ENCODE data around the gene CD274. TPM values are rescaled to one million over a fixed set of nuclear protein-coding genes. Genes with fewer than 3 reads are reported as not detected.

Gene CD274
- total and polyA plus RNA-seq, 10 of the 15 experiments (the other 5 are each of a cell fraction or from before 2014, with no cell fraction given), result 9.4 to 128 (median 24.6) TPM

GRCh38 chr9:5518171-5518936 lies 68.0 kb downstream of the CD274 start (continued):
- no peak for TF ChIP-seq ZBTB4 (CRISPR knock-in tag; IDR thresholded peaks at IDR 0.05)
- no peak for TF ChIP-seq HDAC2 (IDR thresholded peaks at IDR 0.05)

DNA sequence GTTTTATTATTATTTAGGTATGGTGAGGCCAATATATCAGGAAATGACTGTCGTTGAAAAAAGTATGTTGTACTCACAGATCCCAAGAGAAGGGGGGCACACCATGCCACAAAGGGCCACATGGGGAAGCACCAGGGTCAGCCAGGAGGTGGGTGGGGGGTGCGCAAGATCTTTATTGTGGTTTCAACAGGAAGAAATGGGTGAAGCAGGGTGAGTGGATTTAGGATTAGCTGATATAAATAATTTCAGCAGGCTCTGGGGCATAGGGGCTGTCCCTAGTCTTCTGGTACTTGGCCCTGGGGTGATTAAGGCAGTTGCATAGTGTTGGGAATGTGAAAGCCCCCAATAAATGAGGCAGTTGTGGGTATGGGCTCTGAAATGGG lies 68.6 kb downstream of the CD274 start:
- WGBS (ENCODE audit: insufficient coverage, insufficient replicate concordance, low lambda C conversion rate, missing lambda C conversion rate), result 0% methylated on average over 2 of the region's 2 CpGs
- H3K36me3 ChIP-seq (ENCODE audit: control insufficient read depth in 2 of 2, insufficient read depth in 2 of 2, low read length in 1 of 2), result no peaks in the 10 kb centered on the region
- peak overlapping the region; percentile 24 for H3K9ac ChIP-seq (ENCODE audit: control insufficient read depth, insufficient read depth, low read length)
- H3K4me1 ChIP-seq (ENCODE audit: control insufficient read depth, insufficient read depth, low read length), result peaks cover 45% of the 10 kb centered on the region
- DNase-seq (ENCODE audit: low read depth, low spot score), result no peak
- no TSS peak for BruUV-seq (replicated peaks)
- ChIA-PET SMC1A (ENCODE audit: uncharacterized antibody, unreplicated experiment) (interaction anchor here (1.0 to 11.3 kb wide), 27 partner anchors 8 to 81 kb away, joined by 3 to 311 read pairs (median 10); partner anchors contain the start of genes CD274, PDCD1LG2 and PLGRKT), POLR2A (interaction anchor here (0.6 to 4.6 kb wide), 14 partner anchors 8 to 109 kb away, joined by 3 to 67 read pairs (median 8); partner anchors contain the start of genes CD274, PDCD1LG2 and RIC1), CTCF (interaction anchor here (1.0 to 2.4 kb wide), 10 partner anchors 8 to 80 kb away, joined by 3 to 19 read pairs (median 8); partner anchors contain the start of genes CD274 and PDCD1LG2), RAD21 (ENCODE audit: unreplicated experiment) (interaction anchor here (0.8 to 11.9 kb wide), 25 partner anchors 11 to 726 kb away, joined by 3 to 144 read pairs (median 8); partner anchors contain the start of genes CD274, RCL1 and RIC1)
- H3K9me3 ChIP-seq (replicated peaks; ENCODE audit: control insufficient read depth, insufficient read depth, low read length), result no peaks in the 10 kb centered on the region; the same call in 1 of the 3 replicates
- H3K4me3 ChIP-seq, result peak overlapping the region; percentile 35; the same call in 1 of the 2 replicates
- ATAC-seq, result peak; percentile 4
- H3K79me2 ChIP-seq (ENCODE audit: control insufficient read depth, insufficient read depth, low read length), result peaks cover 46% of the 10 kb centered on the region
- in situ Hi-C loops (cut with MboI), result no loop called here
- FAIRE-seq, result no peak
- peak overlapping the region; percentile 93 for H3K4me2 ChIP-seq (ENCODE audit: control insufficient read depth, insufficient read depth)
- H3K27me3 ChIP-seq (replicated peaks in 1 of 2; ENCODE audit: control insufficient read depth in 2 of 2, insufficient read depth in 2 of 2, low read length in 1 of 2), result no peaks in the 10 kb centered on the region
- no peaks in the 10 kb centered on the region for H4K20me1 ChIP-seq (ENCODE audit: control insufficient read depth, insufficient read depth)
- no peak overlapping the region for H2AFZ ChIP-seq (ENCODE audit: control insufficient read depth, low read depth, low read length)
- peak overlapping the region; percentile 58 for H3K27ac ChIP-seq (ENCODE audit: control insufficient read depth, insufficient read depth)
- intact Hi-C loops (cut with micrococcal nuclease; ENCODE audit: unreplicated experiment), result loop anchor here (2.0 kb wide), 2 partner anchors 40 to 66 kb away; no protein-coding TSS in a partner anchor
- TF ChIP-seq YBX1 (IDR thresholded peaks at IDR 0.05) (no peak), MXI1 (IDR thresholded peaks at IDR 0.05; ENCODE audit: low read depth, low read length) (no peak), FOXM1 (IDR thresholded peaks at IDR 0.05; ENCODE audit: low read depth, low read length) (peak; percentile 55; the same call in 1 of the 2 replicates), PML (IDR thresholded peaks at IDR 0.05; ENCODE audit: low read length) (no peak), NR2F1 (conservative IDR thresholded peaks at IDR 0.05) (peak; percentile 85), SMC3 (IDR thresholded peaks at IDR 0.05; ENCODE audit: borderline replicate concordance, low read length) (no peak), ZNF217 (IDR thresholded peaks at IDR 0.05) (no peak), ZNF687 (IDR thresholded peaks at IDR 0.05) (no peak), PAX8 (IDR thresholded peaks at IDR 0.05) (no peak), ZNF24 (IDR thresholded peaks at IDR 0.05) (no peak), SUZ12 (IDR thresholded peaks at IDR 0.05; ENCODE audit: unreplicated experiment) (no peak)
- TF ChIP-seq, protein P1, sequence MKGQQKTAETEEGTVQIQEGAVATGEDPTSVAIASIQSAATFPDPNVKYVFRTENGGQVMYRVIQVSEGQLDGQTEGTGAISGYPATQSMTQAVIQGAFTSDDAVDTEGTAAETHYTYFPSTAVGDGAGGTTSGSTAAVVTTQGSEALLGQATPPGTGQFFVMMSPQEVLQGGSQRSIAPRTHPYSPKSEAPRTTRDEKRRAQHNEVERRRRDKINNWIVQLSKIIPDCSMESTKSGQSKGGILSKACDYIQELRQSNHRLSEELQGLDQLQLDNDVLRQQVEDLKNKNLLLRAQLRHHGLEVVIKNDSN (IDR thresholded peaks at IDR 0.05; ENCODE audit: borderline replicate concordance, extremely low read length, insufficient read depth, low read depth, low read length), result no peak

Data from GM12878 (cell line).